HL-60/S4 treated with phorbol 12-myristate 13-acetate at 8.2 ng/mL for 4 days and 3 days (cell line): ENCODE data around the gene PPP1R11.
"Not testable (repeated sequence)": the region's sequence is repeated elsewhere in the genome, so short reads cannot be mapped to it uniquely, and the experiment has no call there.

ENCODE experiments used
- in situ Hi-C: fragments of 300-500 bp; cut with MboI; formaldehyde crosslinking; loops from 2 replicates; pipeline ENCODE4 v1.15.0; 2022; ENCODE audit warnings: low sequenced_read_pairs

The PPP1R11 gene

DNA sequence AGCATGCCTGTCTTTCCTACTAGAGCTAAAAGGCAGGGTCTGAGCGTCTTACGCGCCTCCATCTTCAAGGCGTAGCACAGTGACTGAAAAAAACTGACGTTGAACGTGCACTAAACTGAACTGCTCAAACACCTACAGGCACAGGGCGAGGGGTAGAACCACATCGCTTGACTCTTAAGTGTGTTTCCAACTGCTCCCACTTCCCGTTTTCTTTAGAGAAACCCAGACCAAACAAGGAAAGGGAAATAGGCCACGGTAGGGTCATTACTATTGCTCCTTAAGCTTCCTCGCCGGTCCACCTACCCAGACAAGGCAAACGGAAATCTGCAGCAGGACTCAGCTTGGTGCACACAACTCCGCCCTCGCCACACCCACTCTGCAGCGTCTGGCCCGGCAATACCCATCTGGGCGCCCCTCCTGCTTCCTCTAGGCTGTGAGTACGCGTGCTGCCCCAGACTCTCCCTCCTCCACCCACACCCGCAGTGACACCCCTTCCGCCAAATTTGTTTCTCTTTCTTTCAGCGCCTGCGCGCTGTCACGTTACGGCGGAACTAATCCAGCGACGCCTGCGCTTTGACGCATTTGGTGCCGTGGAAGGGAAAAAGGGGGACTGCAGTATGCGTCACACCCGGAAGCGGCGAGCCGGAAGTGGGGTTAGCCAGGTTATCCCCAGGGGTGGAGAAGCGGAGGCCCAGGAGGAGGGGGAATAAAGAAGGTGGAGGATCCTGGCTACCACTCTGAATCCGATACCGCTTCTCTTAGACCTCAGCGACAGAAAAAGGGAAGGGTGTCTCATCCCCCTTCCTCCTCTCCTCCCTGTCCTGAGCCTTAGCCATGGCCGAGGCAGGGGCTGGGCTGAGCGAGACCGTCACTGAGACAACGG is at the start of gene PPP1R11:
TSS of gene PPP1R11 (plus strand) at position 622 of the 883 bp plus-strand sequence. CDS start at position 835, 213 bp downstream.
- in situ Hi-C loops, result no loop called here

DNA sequence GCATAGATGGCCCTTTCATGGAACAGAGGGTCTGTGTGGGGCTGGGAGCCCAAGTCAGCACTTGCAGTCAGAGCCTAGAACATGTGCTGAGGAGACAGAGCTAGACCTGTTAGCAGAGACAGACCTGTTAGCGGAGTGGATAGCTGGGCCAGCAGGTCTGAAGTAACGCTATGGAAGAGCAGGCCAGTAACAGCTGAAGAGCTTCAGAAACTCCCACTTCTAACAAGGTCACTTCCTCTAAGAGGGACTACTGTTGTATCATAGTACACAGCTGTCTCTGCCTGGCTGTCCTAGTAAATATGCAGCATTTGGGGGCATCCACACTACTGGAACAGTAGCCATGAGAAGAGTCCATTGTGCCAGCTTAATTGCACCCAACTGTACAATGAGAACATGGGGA is 47.2 kb upstream of the PPP1R11 start:
- in situ Hi-C loops, result no loop called here

DNA sequence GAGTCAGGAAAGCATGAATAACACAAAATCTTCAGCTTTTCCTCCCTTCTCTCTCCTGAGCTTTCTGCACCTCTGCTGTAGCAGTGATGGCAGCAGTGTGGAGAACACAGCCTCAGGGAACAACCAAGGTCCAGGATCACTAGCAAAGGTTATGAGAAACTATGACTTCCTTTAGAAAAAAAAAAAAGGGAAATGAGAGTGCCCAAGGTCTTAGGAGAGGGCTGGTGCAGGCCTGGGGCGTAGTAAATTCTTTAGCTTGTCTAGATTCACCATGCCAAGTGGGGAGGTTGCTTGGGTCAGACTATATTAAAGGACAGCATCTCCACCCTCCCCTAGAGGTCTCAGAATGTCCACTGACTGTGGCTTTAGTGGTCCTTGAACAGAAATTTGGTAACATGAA is 46.4 kb upstream of the PPP1R11 start:
- in situ Hi-C loops, result no loop called here

GRCh38 chr6:30022189-30022588 is 44.8 kb upstream of the PPP1R11 start:
- in situ Hi-C loops, result no loop called here

- in situ Hi-C loops, result not testable (repeated sequence)
Observed at GRCh38 chr6:30022712-30023111, 44.3 kb upstream of the PPP1R11 start.

DNA sequence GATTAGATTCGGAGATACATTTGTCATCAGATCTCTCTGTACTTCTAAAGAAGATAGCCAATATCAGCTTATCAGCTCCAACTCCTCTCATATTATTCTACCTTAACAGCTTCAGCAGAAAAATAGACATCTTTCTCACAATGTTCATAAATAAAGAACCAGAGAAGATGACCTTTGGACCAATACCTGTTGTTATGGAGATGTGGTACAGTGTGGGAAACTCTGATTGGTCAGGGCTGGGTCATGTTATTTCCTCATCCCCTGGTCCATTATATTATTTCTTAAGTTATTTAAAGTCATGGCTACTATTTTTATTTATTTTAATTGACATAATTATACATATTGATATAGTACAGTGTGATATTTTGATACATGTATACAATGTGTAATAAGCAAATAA is 41.8 kb upstream of the PPP1R11 start:
- in situ Hi-C loops, result no loop called here

DNA sequence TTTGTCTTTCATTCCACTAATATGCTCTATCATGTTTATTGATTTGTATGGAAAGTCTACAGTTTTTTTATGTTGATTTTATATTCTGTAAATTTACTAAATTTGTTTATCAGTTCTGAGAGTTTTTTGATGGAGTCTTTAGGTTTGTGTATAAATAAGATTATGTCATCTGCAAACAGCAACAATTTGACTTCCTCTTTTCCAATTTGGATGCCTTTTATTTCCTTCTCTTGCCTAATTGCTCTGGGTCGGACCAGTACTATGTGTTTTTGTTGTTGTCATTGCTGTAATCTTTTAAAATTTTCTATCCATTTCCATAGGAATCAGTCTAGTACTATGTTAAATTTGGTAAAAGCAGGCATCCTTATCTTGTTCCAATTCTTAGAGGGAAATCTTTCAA is 37.4 kb upstream of the PPP1R11 start:
- in situ Hi-C loops, result no loop called here

DNA sequence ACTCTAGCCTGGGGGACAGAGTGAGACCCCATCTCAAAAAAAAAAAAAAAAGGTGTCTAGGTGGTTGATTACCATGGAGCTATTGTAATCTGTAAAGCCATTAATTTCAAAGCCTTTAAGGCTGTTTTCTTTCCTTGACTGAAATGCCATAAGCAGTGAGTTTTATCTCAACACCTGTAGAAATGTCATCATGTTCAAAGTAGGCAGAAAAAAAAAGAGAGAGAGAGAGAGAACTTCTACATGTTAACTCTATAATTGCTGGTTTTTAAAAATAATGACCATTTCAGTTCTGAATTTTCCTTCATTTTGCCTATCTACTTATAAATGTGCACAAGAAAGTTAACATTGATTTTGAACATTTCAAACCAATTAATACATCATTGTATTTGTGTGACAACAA is 35.6 kb upstream of the PPP1R11 start:
- in situ Hi-C loops, result no loop called here

GRCh38 chr6:30033440-30033839 is 33.6 kb upstream of the PPP1R11 start:
- in situ Hi-C loops, result not testable (repeated sequence)

GRCh38 chr6:30035784-30036183 is 31.2 kb upstream of the PPP1R11 start:
- in situ Hi-C loops, result no loop called here

- in situ Hi-C loops, result no loop called here
Observed at GRCh38 chr6:30037182-30037788, 29.7 kb upstream of the PPP1R11 start.

DNA sequence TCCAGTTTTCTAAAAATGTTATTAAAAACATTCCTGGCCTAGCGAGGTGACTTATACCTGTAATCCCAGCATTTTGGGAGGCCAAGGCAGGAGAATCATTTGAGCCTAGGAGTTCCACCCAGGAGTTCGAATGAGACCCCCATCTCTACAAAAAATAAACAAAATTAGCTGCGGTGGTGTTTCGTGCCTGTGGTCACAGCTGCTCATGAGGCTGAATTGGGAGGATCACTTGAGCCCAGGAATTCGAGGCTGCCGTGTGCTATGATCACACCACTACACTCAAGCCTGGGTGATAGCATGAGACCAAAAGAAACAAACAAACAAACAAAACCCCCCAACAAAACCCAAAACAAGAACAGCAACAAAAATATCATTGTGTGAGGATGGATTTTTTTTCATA is 25.8 kb upstream of the PPP1R11 start:
- in situ Hi-C loops, result no loop called here

GRCh38 chr6:30041821-30042220 is 25.2 kb upstream of the PPP1R11 start:
- in situ Hi-C loops, result no loop called here

GRCh38 chr6:30042476-30042875 is 24.5 kb upstream of the PPP1R11 start:
- in situ Hi-C loops, result no loop called here

DNA sequence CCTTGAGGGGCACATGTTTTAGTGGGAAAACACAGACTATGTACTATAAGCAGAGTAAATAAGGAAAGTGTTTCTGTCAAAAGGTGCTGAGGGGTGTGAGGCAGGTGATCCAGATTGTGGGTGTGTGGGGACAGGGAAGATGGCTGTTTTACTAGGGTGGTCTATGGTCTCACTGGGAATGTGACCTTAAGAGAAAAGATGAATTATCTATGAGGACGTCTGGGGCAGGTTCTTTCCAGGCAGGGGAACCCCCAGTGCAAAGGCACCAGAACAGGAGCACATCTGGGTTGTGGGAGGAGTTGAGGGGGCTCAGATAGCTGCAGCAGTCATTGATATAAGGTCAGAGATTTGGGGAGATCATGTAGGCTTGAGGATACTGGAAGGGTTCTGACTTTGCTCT is 24.1 kb upstream of the PPP1R11 start:
- in situ Hi-C loops, result no loop called here

DNA sequence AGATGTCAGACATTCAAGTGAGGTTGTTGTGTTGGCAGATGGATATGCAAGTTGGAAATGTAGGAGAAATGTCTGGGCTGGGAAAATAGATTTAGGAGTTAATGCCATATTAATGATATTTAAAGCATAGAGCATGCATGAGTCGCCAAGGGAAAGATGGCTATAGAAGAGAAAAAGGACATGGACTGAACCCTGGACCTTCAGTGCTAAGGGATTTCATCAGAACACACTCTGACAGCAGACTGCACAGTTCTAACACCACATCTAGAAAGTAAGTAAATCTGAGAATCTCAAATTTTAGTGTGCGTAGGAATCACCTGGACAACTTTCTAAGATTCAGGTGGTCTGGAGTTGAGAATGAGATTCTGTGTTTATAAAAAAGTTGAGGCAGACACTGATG is 23.3 kb upstream of the PPP1R11 start:
- in situ Hi-C loops, result no loop called here

- in situ Hi-C loops, result no loop called here
Observed at GRCh38 chr6:30044630-30045029, 22.4 kb upstream of the PPP1R11 start.

DNA sequence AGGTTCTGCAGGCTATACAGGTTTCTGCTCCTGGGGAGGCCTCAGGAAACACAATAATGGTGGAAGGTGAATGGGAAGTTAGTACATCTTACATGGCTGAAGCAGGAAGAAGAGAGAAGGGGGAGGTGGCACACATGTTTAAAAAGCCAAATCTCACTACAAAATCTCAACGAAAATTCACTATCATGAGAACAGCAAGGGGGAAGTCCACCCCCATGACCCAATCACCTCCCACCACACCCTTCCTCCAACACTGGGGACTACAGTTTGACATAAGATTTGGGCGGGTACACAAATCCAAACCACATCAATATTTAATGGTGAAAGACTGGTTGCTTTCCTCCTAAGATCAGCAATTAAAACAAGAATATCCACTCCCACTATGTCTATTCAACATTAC is 19.8 kb upstream of the PPP1R11 start:
- in situ Hi-C loops, result no loop called here

- in situ Hi-C loops, result no loop called here
Observed at GRCh38 chr6:30053682-30054081, 13.3 kb upstream of the PPP1R11 start.

DNA sequence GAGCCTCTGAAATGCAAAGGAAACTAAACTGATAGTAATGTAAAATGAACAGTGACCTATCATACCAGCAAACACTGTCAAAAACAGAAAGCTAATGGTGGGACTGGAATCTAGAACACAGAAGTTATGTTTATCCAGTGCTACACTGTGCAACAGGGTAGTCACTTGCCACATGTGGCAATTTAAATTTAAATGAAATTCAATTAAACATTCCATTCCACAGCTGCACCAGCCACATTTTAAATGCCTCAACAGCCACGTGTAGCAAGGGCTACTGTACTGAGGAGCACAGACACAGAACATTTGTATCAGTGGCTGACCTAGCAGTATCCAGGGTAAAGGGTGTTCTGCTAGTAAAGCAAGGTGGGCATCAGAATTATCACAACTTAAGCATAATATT is 11.5 kb upstream of the PPP1R11 start:
- in situ Hi-C loops, result no loop called here

GRCh38 chr6:30060606-30061091 is 6.3 kb upstream of the PPP1R11 start:
- in situ Hi-C loops, result no loop called here
